ENCODE data around the gene DCXR. TPM values are rescaled to one million over a fixed set of nuclear protein-coding genes. Genes with fewer than 3 reads are reported as not detected.

The DCXR gene
- total and polyA plus RNA-seq, 2 of the 13 experiments (the other 11 are each of a cell fraction or from before 2014, with no cell fraction given) = 287 to 311 TPM

GRCh38 chr17:82013341-82013740 is 24.2 kb downstream of the DCXR start:
- peaks cover 40 to 47% of the 10 kb centered on the region in 2 experiments for H3K36me3 ChIP-seq (replicated peaks in 1 of 2; ENCODE audit: control insufficient read depth in 1 of 2, insufficient read depth in 2 of 2, low read length in 2 of 2)
- H2AFZ ChIP-seq (ENCODE audit: low read length) = no peak overlapping the region
- peak overlapping the region; percentile 68 for H3K27ac ChIP-seq (ENCODE audit: extremely low read length, insufficient read depth, low read length)
- H3K9ac ChIP-seq (ENCODE audit: insufficient read depth, low read depth, low read length) = peak overlapping the region; percentile 53
- H3K4me3 ChIP-seq (replicated peaks in 1 of 3; ENCODE audit: insufficient read depth in 1 of 3, low read depth in 2 of 3, low read length in 3 of 3) = no peak overlapping the region
- in situ Hi-C loops (cut with HindIII; ENCODE audit: extremely low pct_ligation_motif_present, low pct_unique_long_range_greater_than_20kb) = no loop called here
- intact Hi-C loops (cut with micrococcal nuclease; ENCODE audit: unreplicated experiment) = no loop called here
- DNase-seq (ENCODE audit: low spot score) = no peak
- BruUV-seq (replicated peaks) = no TSS peak
- H3K79me2 ChIP-seq (ENCODE audit: insufficient read depth, low read length) = no peaks in the 10 kb centered on the region
- no peaks in the 10 kb centered on the region for H4K20me1 ChIP-seq (ENCODE audit: insufficient read depth, low read length)
- no peaks in the 10 kb centered on the region for H3K27me3 ChIP-seq (ENCODE audit: control insufficient read depth in 1 of 2, insufficient read depth in 2 of 2, low read length in 2 of 2)
- 90% methylated on average over 19 of the region's 22 CpGs for WGBS (ENCODE audit: low lambda C conversion rate)
- ATAC-seq = no peak; the same call in 2 of the 3 replicates
- ChIA-PET POLR2A (interaction anchor here (0.7 to 14.1 kb wide), 8 partner anchors 9 to 311 kb away, joined by 3 to 470 read pairs (median 6); partner anchors contain the start of genes CENPX, DCXR, LRRC45 and MAFG), CTCF (ENCODE audit: low intra/inter-chr PET ratio, low total read pairs) (no interaction called here)
- no peak overlapping the region for H3K4me2 ChIP-seq (ENCODE audit: low read depth, low read length)
- FAIRE-seq = no peak
- peaks cover 92% of the 10 kb centered on the region for H3K4me1 ChIP-seq (ENCODE audit: insufficient read depth, low read length)
- H3K9me3 ChIP-seq (ENCODE audit: low read length) = no peaks in the 10 kb centered on the region
- TF ChIP-seq FIP1L1 (IDR thresholded peaks at IDR 0.05; ENCODE audit: borderline replicate concordance, insufficient read depth, low read depth, low read length) (0 out of 2 replicates have a peak, but pooled peaks have one; percentile 31), HNRNPK (IDR thresholded peaks at IDR 0.05; ENCODE audit: low read depth, low read length, poor library complexity, severe bottlenecking) (peak; percentile 72), AGO2 (optimal IDR thresholded peaks at IDR 0.05; ENCODE audit: low read depth, low read length) (peak; percentile 97), ZNF343 (CRISPR knock-in tag; IDR thresholded peaks at IDR 0.05) (no peak), KDM2A (CRISPR knock-in tag; IDR thresholded peaks at IDR 0.05; ENCODE audit: borderline replicate concordance, low read depth) (0 out of 2 replicates have a peak, but pooled peaks have one; percentile 12), RBFOX2 (IDR thresholded peaks at IDR 0.05; ENCODE audit: low read depth, low read length) (peak; percentile 97), SIN3A (IDR thresholded peaks at IDR 0.05; ENCODE audit: borderline replicate concordance, low read depth, low read length) (no peak), ZNF350 (CRISPR knock-in tag; IDR thresholded peaks at IDR 0.05; ENCODE audit: borderline replicate concordance, low read depth) (no peak), SETDB1 (CRISPR knock-in tag; IDR thresholded peaks at IDR 0.05; ENCODE audit: borderline replicate concordance) (no peak), ZNF740 (CRISPR knock-in tag; IDR thresholded peaks at IDR 0.05) (no peak), ZNF768 (CRISPR knock-in tag; IDR thresholded peaks at IDR 0.05) (peak; percentile 45; the same call in 1 of the 2 replicates)
- TF ChIP-seq, protein P1, sequence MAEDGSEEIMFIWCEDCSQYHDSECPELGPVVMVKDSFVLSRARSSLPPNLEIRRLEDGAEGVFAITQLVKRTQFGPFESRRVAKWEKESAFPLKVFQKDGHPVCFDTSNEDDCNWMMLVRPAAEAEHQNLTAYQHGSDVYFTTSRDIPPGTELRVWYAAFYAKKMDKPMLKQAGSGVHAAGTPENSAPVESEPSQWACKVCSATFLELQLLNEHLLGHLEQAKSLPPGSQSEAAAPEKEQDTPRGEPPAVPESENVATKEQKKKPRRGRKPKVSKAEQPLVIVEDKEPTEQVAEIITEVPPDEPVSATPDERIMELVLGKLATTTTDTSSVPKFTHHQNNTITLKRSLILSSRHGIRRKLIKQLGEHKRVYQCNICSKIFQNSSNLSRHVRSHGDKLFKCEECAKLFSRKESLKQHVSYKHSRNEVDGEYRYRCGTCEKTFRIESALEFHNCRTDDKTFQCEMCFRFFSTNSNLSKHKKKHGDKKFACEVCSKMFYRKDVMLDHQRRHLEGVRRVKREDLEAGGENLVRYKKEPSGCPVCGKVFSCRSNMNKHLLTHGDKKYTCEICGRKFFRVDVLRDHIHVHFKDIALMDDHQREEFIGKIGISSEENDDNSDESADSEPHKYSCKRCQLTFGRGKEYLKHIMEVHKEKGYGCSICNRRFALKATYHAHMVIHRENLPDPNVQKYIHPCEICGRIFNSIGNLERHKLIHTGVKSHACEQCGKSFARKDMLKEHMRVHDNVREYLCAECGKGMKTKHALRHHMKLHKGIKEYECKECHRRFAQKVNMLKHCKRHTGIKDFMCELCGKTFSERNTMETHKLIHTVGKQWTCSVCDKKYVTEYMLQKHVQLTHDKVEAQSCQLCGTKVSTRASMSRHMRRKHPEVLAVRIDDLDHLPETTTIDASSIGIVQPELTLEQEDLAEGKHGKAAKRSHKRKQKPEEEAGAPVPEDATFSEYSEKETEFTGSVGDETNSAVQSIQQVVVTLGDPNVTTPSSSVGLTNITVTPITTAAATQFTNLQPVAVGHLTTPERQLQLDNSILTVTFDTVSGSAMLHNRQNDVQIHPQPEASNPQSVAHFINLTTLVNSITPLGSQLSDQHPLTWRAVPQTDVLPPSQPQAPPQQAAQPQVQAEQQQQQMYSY (CRISPR knock-in tag; IDR thresholded peaks at IDR 0.05) = no peak
- TF ChIP-seq, protein P2, sequence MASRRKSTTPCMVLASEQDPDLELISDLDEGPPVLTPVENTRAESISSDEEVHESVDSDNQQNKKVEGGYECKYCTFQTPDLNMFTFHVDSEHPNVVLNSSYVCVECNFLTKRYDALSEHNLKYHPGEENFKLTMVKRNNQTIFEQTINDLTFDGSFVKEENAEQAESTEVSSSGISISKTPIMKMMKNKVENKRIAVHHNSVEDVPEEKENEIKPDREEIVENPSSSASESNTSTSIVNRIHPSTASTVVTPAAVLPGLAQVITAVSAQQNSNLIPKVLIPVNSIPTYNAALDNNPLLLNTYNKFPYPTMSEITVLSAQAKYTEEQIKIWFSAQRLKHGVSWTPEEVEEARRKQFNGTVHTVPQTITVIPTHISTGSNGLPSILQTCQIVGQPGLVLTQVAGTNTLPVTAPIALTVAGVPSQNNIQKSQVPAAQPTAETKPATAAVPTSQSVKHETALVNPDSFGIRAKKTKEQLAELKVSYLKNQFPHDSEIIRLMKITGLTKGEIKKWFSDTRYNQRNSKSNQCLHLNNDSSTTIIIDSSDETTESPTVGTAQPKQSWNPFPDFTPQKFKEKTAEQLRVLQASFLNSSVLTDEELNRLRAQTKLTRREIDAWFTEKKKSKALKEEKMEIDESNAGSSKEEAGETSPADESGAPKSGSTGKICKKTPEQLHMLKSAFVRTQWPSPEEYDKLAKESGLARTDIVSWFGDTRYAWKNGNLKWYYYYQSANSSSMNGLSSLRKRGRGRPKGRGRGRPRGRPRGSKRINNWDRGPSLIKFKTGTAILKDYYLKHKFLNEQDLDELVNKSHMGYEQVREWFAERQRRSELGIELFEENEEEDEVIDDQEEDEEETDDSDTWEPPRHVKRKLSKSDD (CRISPR knock-in tag; IDR thresholded peaks at IDR 0.05; ENCODE audit: low read depth) = no peak
- TF ChIP-seq, protein P3, sequence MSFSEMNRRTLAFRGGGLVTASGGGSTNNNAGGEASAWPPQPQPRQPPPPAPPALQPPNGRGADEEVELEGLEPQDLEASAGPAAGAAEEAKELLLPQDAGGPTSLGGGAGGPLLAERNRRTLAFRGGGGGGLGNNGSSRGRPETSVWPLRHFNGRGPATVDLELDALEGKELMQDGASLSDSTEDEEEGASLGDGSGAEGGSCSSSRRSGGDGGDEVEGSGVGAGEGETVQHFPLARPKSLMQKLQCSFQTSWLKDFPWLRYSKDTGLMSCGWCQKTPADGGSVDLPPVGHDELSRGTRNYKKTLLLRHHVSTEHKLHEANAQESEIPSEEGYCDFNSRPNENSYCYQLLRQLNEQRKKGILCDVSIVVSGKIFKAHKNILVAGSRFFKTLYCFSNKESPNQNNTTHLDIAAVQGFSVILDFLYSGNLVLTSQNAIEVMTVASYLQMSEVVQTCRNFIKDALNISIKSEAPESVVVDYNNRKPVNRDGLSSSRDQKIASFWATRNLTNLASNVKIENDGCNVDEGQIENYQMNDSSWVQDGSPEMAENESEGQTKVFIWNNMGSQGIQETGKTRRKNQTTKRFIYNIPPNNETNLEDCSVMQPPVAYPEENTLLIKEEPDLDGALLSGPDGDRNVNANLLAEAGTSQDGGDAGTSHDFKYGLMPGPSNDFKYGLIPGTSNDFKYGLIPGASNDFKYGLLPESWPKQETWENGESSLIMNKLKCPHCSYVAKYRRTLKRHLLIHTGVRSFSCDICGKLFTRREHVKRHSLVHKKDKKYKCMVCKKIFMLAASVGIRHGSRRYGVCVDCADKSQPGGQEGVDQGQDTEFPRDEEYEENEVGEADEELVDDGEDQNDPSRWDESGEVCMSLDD (CRISPR knock-in tag; IDR thresholded peaks at IDR 0.05; ENCODE audit: borderline replicate concordance) = no peak
